ENCODE measurements around the gene MCC. TPM values are rescaled to one million over a fixed set of nuclear protein-coding genes. Genes with fewer than 3 reads are reported as not detected.

MCC gene
- total and polyA plus RNA-seq, 2 of the 4 experiments (the other 2 are of a cell fraction): 5.0 to 20.6 TPM

- Histone ChIP-seq H3K9ac (ENCODE audit: low read depth, low read length) (peak overlapping the region; percentile 33; the same call in 1 of the 2 replicates), H3K9me1 (ENCODE audit: insufficient read depth, low read length) (peaks cover 21% of the 10 kb centered on the region), H3K9me3 (ENCODE audit: control insufficient read depth, insufficient read depth, low read length) (no peaks in the 10 kb centered on the region), H3K56ac (ENCODE audit: extremely low read depth, insufficient read depth, low read length) (no peak overlapping the region), H3K4me3 (ENCODE audit: insufficient read depth, low read depth, low read length) (no peak overlapping the region), H2BK5ac (ENCODE audit: low read depth, low read length, poor library complexity, severe bottlenecking) (peak overlapping the region; percentile 86), H3K4me1 (ENCODE audit: control insufficient read depth, insufficient read depth, low read length) (peaks cover 32% of the 10 kb centered on the region), H3K27me3 (ENCODE audit: control insufficient read depth, insufficient read depth, low read length) (no peaks in the 10 kb centered on the region), H3K36me3 (ENCODE audit: control insufficient read depth, insufficient read depth, low read length) (peaks cover 3% of the 10 kb centered on the region), H4K8ac (ENCODE audit: low read depth in 2 of 2, low read length in 2 of 2) (peak overlapping the region; percentile 71 to 84; a peak in 3 of 4 replicates), H3K18ac (ENCODE audit: low read depth, low read length) (peak overlapping the region; percentile 97), H2AK9ac (replicated peaks; ENCODE audit: low read depth, low read length, poor library complexity) (no peak overlapping the region), H2BK20ac (ENCODE audit: low read depth, low read length) (peak overlapping the region; percentile 92), H3K79me1 (ENCODE audit: low read depth in 1 of 2, low read length in 2 of 2) (peaks cover 14 to 33% of the 10 kb centered on the region in 2 experiments; a peak in 3 of 4 replicates), H3K27ac (ENCODE audit: insufficient read depth, low read length) (peak overlapping the region; percentile 94), H3K23ac (ENCODE audit: low read depth, low read length) (peak overlapping the region; percentile 33), H2AFZ (replicated peaks; ENCODE audit: low read length, poor library complexity) (no peak overlapping the region), H2AK5ac (ENCODE audit: low read depth, low read length) (peak overlapping the region; percentile 93), H3K4me2 (ENCODE audit: low read depth, low read length) (peak overlapping the region; percentile 51), H4K20me1 (ENCODE audit: insufficient read depth, low read length) (no peaks in the 10 kb centered on the region; the same call in 1 of the 2 replicates), H2BK120ac (ENCODE audit: low read depth, low read length) (peak overlapping the region; percentile 90), H2BK15ac (ENCODE audit: low read depth, low read length) (peak overlapping the region; percentile 93; the same call in 2 of the 3 replicates), H4K5ac (ENCODE audit: low read depth, low read length) (peak overlapping the region; percentile 65), H3K14ac (replicated peaks; ENCODE audit: low read depth, low read length) (peak overlapping the region; percentile 49; the same call in 1 of the 2 replicates), H4K91ac (ENCODE audit: insufficient read depth, low read depth, low read length) (peak overlapping the region; percentile 95), H3K4ac (ENCODE audit: low read depth, low read length) (peak overlapping the region; percentile 81)
- in situ Hi-C loops (cut with MboI; ENCODE audit: low sequenced_read_pairs): no loop called here
- intact Hi-C loops (cut with micrococcal nuclease): loop anchor here (5.0 kb wide), 2 partner anchors 106 to 366 kb away; partner anchors contain the start of gene YTHDC2
- WGBS, 2 experiments (ENCODE audit: extremely low coverage in 2 of 2, insufficient read length in 1 of 2): no CpG with 5 or more reads among the region's 1 CpG
- TF ChIP-seq FOS (IDR thresholded peaks at IDR 0.05; ENCODE audit: low read depth, low read length) (peak; percentile 3; the same call in 1 of the 2 replicates), CHD1 (IDR thresholded peaks at IDR 0.05; ENCODE audit: low read depth, low read length) (no peak), ELK1 (IDR thresholded peaks at IDR 0.05; ENCODE audit: borderline replicate concordance, low read depth, low read length) (no peak), MAFK (IDR thresholded peaks at IDR 0.05; ENCODE audit: low read depth, low read length) (no peak), USF2 (IDR thresholded peaks at IDR 0.05; ENCODE audit: low read depth, low read length) (no peak), POLR2A (IDR thresholded peaks at IDR 0.05; ENCODE audit: low read depth, low read length) (peak; percentile 13; the same call in 1 of the 2 replicates), CEBPB (IDR thresholded peaks at IDR 0.05; ENCODE audit: low read depth, low read length) (peak; percentile 88)
- ATAC-seq (ENCODE audit: low read depth) (peak; percentile 73), DNase-seq (peak; percentile 94)
- no TSS peak for BruUV-seq (replicated peaks)
- dilution Hi-C loops (cut with HindIII; ENCODE audit: low sequenced_read_pairs, unreplicated experiment): no loop called here
- ChIA-PET CTCF (interaction anchor here (0.6 kb wide), 1 partner anchor 172 kb away, joined by 3 read pairs; no protein-coding TSS in a partner anchor), POLR2A (ENCODE audit: unreplicated experiment) (no interaction called here)
Observed at GRCh38 chr5:113145757-113146387, 342.4 kb downstream of the MCC start.
